NCI-H2029 (cell line): Measurements from ENCODE around the gene ZC3H15.
"Not testable (repeated sequence)": the region's sequence is repeated elsewhere in the genome, so short reads cannot be mapped to it uniquely, and the experiment has no call there.

ENCODE experiments used
- DNase-seq: peaks from one replicate; lab custom pipeline; 2025; lab: John Stamatoyannopoulos, UW

Gene ZC3H15

DNA sequence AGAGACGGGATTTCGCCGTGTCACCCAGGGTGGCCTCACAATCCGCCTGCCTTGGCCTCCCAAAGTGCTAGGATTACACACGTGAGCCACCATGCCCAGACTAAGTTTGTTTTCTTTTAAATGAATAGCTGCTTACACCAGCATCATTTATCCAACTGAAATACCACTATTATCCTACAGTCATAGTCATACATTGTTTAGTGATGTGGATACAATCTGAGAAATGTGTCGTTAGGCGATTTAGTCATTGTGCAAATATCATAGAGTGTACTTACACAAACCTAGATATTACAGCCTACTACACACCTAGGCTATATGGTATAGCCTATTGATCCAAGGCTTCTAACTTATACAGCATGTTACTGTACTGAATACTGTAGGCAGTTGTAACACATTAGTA, 10.3 kb downstream of the ZC3H15 start:
- no peak for DNase-seq

DNA sequence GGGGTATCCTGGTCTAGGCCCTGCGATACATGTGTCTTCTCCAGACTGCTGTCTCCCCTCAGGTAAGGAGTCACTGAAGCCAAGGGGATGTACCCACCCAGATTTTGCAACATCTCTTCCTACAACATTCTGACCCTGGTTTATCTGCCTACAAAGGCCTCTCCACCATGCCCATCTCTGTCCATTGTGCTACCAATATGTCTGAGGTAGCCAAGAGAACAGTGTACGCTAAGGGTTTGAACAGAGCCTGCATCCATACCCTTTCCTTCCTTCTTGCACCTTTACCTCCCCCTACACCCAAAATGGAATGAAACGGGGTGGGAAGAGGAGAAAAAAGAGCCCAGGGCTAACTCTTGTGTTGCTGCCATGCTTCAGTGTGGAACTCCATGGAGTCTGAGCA, 11.9 kb downstream of the ZC3H15 start:
- no peak for DNase-seq

DNA sequence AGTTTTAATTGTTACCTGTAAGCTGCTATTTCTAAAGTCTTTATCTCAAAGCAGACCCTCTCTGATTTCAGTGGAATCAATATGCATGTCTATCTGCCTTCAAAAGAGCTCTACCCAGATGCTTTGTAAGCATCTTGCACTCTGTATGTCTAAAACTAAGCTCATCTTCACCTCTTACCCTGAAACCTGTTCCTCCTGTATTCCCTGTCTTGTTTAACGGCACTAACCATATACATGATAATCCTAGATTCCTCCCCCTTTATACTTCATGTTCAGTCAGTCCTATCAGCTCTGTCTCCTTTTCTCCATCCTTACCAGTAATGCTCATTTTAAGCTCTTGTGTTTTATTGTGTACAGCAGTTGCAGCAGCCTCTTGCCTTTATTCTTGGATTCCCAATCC, 12.8 kb downstream of the ZC3H15 start:
- no peak for DNase-seq

DNA sequence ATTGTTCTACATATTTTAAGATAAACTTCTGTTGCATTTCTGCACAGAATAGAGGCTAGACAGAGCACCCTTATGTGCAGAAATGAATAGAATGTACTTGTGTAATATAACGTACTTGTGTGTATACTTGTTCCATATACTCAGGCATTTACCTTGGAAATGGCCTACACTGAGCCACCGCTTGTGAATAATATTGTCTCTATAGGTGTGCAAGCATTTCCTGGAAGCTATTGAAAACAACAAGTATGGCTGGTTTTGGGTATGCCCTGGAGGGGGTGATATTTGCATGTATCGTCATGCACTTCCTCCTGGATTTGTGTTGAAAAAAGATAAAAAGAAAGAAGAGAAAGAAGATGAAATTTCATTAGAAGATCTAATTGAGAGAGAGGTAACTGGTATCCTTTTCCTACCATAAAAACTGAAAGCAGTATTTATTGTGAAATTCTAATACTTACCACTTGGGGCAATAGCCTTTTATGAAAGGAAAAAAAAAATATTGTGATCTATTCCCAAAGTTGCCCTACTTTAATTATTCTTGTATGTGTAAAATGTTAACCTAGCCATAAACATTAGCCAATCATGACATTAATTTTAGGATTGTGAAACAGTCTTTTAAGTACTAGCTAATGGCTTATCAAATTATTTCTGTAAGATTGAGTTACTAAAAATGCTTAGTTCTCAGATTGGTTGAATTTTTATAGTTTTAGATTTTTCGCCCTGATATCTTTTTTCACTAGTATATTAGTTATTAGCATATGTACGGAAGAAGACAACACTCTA, 18.0 kb downstream of the ZC3H15 start:
- DNase-seq, result peak; percentile 1

DNA sequence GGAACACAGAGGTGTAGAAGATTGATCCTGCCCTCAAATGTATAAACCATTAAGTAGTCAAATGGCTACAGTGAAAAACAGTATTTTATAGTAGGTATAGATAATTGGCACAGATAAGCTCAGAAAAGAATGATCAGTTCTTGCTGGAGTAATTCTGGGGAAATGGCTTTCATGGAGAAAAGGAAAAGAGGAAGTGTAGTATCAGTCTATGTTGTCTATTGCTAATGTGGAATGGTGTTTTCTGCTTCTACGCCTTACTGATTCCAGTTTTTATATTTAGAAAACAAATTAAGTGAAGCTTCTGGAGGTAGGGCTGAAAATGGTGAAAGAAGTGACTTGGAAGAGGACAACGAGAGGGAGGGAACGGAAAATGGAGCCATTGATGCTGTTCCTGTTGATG, 22.2 kb downstream of the ZC3H15 start:
- no peak for DNase-seq

DNA sequence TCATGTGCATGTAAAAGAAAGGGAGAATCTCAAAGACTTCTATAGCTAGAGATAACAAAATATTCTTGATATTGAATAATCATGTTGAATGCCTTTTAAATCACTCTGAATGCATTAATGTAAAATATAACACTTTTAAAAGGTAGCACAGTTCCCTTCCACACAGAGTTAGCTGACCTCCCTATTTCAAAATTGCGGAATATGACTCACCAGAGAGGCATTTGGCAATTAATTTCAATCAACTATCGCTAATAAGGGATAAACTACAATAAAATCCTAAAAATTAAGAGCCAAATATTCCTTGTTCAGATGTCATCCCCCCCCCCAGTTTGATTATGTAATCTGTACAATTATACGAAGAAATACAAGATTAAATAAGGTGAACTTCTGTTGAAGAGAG, 29.3 kb downstream of the ZC3H15 start:
- DNase-seq, result no peak

DNA sequence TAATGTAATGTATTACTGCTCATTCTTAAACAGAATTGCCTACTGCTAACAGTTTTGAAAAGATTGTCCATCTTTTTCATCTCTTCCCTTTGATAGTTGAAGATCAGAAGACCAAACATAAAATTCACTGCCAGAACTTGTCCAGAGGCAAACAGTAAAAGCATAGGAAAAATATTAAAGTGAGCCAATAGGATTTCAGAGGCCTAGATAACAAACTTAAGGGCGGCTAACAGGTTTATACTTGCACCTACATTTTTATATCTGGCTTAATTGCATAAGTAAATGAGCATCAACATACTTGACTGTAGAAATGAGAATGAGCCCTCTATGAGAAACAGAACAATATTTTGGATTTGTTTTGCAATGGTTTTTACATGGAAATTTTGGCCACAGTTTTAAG, 30.3 kb downstream of the ZC3H15 start:
- no peak for DNase-seq

DNA sequence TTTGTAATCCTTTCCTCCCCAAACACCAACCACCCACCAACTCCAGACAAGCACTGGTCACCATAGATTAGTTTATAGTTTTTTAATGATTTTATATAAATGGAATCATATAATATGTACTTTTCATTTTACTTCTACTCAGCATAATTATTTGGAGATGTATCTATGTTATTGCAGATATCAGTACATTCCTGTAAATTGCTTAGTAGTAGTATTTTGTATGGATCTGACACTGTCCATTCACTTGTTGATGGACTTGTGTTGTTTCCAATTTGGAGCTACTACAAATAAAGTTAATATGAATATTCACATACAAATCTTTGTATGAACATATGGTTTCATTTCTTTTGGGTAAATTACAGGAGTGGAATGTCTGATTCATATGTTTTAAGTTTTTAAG, 31.0 kb downstream of the ZC3H15 start:
- DNase-seq, result no peak

DNA sequence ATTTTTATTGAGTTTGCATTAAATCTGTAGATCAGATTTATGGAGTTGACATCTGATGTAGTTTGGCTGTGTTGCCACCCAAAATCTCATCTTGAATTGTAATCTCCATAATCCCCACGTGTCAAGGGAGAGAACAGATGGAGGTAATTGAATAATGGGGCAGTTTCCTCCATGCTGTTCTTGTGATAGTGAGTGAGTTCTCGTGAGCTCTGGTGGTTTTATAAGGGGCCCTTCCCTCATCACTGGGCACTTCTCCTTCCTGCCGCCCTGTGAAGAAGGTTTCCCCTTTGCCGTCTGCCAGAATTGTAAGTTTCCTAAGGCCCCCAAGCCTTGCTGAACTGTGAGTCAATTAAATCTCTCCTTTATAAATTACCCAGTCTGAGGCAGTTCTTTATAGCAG, 32.2 kb downstream of the ZC3H15 start:
- DNase-seq, result no peak

DNA sequence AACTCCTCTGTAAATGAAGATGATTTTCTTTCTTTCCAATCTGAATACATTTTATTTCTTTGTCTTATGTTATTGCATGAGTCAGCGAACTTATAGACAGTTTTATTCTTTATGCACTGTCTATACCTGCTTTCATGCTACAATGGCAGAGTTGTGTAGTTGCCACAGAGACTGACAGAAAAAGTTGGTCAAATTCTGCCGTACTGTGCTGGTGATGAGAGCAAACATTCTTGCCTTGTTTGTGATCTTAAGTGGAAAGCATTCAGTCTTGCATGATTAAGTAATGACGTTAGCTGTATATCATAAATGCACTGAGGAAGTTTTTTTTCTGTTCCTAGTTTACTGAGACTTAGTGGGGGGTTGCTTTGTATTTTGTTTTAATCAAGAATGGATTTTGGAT, 32.9 kb downstream of the ZC3H15 start:
- no peak for DNase-seq

DNA sequence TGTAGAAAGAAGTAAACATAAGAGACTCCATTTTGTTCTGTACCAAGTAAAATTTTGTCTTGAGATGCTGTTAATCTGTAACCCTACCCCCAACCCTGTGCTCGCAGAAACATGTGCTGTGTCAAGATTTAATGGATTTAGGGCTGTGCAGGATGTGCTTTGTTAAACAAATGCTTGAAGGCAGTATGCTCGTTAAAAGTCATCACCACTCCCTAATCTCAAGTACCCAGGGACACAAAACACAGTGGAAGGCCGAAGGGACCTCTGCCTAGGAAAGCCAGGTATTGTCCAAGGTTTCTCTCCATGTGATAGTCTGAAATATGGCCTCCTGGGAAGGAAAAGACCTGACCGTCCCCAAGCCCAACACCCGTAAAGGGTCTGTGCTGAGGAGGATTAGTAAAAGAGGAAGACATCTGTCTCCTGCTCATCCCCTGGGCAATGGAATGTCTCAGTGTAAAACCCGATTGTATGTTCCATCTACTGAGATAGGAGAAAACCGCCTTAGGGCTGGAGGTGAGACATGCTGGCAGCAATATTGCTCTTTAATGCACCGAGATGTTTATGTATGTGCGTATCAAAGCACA, 35.6 kb downstream of the ZC3H15 start:
- not testable (repeated sequence) for DNase-seq

DNA sequence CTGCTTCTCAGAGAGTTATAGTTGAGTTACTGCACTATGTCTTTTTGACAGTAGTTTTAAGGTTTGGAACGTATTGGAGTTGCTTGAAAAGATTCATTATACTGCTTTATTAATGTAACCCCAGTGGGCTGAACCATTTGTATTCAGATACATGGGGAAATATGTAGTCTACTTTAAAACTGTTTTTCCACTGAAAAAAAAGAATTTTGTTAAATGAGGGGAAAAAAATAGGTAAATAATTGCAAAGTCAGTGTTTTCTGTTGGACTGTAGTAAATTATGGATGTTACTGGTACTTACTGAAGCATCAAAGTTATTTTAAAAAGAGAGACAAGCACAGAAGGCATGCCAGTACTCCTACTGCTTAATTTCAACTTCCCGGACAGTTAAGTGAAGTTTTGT, 36.4 kb downstream of the ZC3H15 start:
- no peak for DNase-seq

DNA sequence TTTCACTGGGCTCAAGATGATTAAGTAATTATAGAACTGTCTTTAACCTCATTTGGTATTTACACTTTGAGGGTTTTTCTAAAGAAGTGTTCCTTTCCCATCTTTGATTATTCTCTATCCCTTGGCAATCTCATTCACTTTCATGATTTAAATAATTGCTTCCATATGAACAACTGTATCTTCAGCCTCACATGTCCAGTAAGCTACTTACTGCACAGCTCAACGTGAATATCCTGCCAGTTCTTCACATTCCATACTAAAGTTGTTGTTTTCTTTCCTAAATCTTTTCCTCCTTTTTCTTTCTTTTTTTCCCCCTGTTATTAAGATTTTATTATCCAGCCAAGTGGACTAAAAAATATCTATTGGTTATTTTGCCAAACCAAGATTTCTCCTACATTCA, 37.7 kb downstream of the ZC3H15 start:
- no peak for DNase-seq

DNA sequence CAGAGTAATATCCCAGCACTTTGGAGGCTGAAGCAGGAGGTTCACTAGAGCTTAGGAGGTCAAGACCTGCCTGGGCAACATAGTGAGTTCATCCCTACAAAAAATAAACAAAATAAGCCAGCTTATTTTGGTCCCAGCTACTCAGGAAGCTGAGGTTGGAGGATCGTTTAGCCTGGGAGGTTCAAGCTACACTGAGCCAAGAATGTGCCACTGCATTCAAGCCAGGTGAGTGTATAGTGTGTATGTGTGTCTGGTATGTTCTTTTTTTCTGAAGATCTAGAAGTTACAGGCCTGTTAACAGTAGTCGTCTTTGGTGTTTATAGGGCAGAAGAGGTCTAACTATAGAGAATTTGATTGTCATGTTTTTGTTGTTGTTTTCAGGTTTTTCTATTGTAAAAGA, 40.2 kb downstream of the ZC3H15 start:
- no peak for DNase-seq

DNA sequence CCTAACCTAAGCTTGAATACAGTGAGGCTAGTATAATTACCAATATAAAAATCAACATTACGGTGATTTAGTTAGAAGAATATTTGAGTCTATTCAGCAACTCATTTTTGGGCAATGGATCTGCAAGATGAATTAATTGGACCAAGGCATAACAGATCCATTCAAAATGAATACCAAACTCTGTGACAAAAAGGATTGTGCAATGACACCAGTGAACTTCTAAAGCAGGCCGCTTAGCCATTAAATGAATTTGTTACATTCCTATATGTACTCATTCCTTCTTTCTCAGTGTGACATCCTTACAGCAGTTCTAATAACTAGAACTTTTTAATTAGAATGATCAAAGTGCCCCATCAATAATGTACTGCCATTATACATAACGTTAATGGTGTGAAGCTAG, 44.3 kb downstream of the ZC3H15 start:
- no peak for DNase-seq

DNA sequence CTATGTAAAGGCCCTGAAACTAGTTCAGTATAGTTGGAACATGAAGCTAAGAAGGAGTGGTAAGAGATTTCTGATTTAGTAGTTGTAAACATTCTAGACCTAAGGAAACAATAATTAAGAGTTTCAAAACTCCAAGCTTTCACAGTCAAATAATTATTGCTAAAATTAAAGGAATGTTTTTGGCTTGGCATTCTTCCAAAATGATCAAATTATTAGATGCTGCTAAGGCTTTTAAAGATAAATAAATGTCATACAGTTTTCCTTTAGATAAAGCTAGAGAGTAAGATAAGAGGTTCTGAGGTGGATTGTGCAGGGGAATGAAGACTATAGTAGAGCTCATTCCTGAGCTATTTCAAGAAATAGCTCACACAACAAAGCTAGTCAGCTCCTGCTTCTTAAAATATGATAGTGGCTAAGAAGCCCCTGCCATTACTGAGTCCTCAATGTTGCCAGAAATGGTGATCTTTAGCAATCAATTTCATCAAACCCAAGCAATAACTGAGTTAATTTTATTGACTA, 45.3 kb downstream of the ZC3H15 start:
- DNase-seq, result no peak

DNA sequence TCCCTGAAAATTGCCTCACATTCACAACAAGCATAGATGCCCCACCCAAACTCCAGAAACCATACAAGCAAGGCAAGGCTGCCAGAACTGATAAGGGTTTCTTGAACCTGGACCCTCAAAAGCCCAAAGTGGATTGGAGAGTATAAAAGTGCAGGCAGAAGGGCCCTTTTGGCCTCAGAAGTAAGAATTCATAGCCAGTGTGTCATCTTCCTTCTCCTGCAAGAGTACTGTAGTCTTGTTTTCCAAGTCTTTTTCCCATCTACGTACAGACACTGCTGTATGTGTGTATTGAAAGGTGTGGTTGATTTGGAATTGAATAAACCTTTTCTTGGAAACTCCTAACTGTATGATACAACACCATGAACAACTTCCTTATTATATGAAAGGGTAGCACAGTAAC, 46.8 kb downstream of the ZC3H15 start:
- no peak for DNase-seq

DNA sequence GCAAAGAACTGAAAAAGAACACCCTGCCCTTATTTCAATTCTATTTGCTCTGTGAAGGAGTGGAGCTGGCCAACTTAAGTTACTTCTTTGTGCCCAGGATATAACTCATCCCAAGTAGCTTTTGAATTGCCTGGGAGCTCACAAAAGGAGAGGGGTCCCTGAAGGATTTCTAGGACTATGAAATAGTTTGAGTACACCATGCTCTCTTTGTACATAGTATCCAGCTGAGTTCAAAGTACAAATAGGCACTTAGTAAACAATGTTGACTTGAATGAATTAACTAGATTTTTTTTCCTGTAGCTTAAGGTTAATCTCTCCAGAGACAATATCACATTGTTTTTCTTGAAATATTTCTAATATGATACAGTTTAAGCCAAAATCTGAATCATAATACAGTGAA, 47.7 kb downstream of the ZC3H15 start:
- no peak for DNase-seq

DNA sequence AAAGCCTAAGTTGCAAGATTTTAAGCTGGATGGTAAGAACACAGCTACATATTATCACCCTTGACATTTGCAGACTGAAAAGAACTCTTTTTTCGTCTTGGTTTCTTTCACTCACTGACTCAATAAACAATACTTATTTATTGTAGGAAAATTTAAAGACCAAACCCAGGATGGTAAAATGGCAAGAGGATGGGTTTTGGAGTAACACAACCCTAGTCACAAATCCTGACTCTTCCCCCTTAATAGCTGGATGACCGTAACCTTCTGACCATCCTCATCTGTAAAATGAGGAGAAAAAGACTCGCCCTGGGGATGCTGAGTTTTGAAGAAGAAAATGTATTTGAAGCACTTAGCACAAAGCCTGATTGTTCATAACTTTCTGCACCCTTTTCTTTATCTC, 48.3 kb downstream of the ZC3H15 start:
- no peak for DNase-seq

DNA sequence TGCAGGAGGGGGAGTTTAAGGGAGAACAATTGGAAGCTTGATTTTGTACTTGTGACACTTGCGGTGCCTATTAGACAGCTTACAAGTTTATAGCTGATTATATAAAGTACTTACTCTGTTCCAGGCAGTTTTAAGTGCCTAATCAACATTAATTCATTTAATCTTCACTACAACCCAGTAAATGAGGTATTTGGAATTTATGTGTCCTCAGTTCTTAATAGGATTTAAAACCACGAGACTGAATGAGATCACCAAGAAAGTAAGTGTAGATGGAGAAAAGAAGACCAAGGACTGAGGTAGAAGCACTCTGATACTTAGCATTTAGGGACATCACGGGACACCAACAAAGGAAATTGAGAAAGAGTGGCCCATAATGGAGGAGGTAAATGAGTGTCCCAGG, 49.8 kb downstream of the ZC3H15 start:
- DNase-seq, result no peak

DNA sequence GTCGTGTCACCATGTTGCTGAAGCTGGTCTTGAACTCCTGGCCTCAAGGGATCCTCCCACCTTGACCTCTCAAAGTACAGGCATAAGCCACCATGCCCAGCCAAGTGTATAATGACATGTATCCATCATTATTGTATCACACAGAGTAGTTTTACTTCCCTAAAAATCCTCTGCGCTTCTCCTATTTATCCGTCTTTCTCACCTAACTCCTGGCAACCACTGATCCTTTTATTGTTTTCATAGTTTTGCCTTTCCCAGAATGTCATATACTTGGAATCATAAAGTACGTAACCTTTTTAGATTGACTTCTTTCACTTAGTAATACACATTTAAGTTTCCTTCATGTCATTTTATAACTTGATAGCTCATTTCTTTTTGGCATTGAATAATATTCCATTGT, 51.0 kb downstream of the ZC3H15 start:
- DNase-seq, result no peak

DNA sequence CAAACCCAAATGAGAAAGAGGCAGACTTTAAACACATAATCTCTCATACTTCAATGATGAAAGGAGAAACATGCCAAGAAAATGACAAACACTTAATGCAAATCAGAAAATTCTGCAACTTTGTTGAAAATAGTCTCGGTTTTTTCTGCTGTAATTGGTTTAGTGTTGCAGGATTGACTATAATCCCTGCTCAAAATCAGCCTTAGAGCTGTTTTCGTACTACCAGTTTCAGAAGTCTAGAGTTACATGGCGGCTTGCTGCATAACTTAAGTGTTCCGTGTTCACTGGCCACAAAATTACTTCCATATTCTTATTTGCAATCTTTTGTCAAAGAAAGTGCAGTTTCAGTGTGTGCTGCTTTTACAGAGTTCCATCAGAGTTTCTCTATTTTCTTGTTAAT, 54.9 kb downstream of the ZC3H15 start:
- DNase-seq, result no peak

DNA sequence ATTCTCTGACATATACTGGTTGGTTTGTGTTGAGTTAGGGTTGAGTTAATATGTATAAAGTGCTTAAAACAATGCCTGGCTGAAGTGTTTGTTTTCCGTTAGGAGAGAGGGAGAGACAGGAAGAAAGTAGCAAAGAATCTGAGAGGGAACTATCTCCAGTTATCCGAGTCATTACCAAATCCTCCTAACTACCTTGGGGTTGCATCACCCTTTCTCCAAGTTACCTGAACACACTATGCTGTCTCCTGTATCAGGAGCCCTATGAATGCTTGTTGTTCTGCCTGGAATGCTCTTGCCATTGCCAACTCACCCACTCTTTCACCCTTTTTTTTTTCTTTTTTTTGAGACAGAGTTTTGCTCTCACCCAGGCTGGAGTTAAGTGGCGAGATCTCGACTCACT, 55.9 kb downstream of the ZC3H15 start:
- DNase-seq, result no peak

DNA sequence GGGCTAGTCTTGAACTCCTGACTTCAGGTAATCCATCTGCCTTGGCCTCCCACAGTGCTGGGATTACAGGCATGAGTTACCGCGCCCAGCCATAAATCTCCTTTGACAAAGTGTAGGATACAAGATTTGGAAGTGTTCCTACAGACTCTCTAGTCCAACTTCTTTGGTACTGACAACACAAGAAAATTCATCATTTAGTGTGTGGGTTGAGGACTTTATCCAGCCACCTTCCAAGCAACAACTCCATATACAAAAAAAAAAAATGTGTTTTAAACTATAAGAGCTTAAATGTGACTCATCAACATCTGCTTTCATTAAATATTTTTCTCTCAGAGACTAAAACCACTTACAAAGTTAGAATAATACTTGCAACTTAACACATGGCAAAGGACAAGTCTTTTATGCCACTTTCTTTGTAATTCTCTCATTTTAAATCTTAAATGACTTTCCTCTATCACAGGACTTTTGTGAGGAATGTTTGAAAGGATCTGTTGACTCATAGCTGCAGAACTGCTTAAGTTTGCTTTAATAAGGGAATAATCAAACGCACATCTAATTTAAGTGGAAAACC, 57.6 kb downstream of the ZC3H15 start:
- DNase-seq, result no peak
